Neural cell (in vitro differentiated cells): ENCODE data around the gene TTC39B. TPM values are rescaled to one million over a fixed set of nuclear protein-coding genes. Genes with fewer than 3 reads are reported as not detected.

Experiments
- H2AFZ ChIP-seq: fragments of 200-600, 300-800 bp; sonication (generic), shearing (Covaris generic); 2 replicates; pipeline ENCODE4 v1.6.0; 2014; ENCODE audit warnings: low read depth, mild to moderate bottlenecking, antibody characterized with exemption, low read length, moderate library complexity
- H3F3A ChIP-seq: fragments of 200-600 bp; shearing (Covaris generic); 2 replicates; pipeline ENCODE4 v1.6.1; 2016; ENCODE audit warnings: mild to moderate bottlenecking, moderate library complexity, mixed read lengths, antibody characterized with exemption, low read length; ENCODE audit not compliant: insufficient read depth, poor library complexity, severe bottlenecking
- H3K27ac ChIP-seq: fragments of 200-600, 300-800 bp; sonication (generic), shearing (Covaris generic); 2 replicates; pipeline ENCODE4 v1.5.1; 2014; ENCODE audit warnings: mild to moderate bottlenecking, low read length, moderate library complexity
- H3K27me3 ChIP-seq: fragments of 300-800, 200-600 bp; sonication (generic), shearing (Covaris generic); 2 replicates; pipeline ENCODE4 v1.6.0; 2014; ENCODE audit warnings: mild to moderate bottlenecking, low read depth, low read length, moderate library complexity; ENCODE audit not compliant: insufficient read depth
- H3K36me3 ChIP-seq: fragments of 300-800, 200-600 bp; sonication (generic), shearing (Covaris generic); 2 replicates; pipeline ENCODE4 v1.5.1; 2014; ENCODE audit warnings: mild to moderate bottlenecking, antibody characterized with exemption, low read length, moderate library complexity; ENCODE audit not compliant: insufficient read depth
- H3K4me2 ChIP-seq: fragments of 300-800, 200-600 bp; sonication (generic), shearing (Covaris generic); 2 replicates; pipeline ENCODE4 v1.6.0; 2014; ENCODE audit warnings: mild to moderate bottlenecking, low read length
- H3K4me3 ChIP-seq: fragments of 300-800, 200-600 bp; sonication (generic), shearing (Covaris generic); 2 replicates; pipeline ENCODE4 v1.5.1; 2014; ENCODE audit warnings: mild to moderate bottlenecking, low read length, moderate library complexity
- H3K79me2 ChIP-seq: fragments of 200-600 bp; shearing (Covaris generic); replicated peaks from 2 replicates; pipeline ENCODE4 v1.6.0; 2014; ENCODE audit warnings: mild to moderate bottlenecking, low read length, moderate library complexity; ENCODE audit not compliant: insufficient read depth
- H3K9ac ChIP-seq: fragments of 300-800, 200-600 bp; sonication (generic), shearing (Covaris generic); 2 replicates; pipeline ENCODE4 v1.6.1; 2016; ENCODE audit warnings: mild to moderate bottlenecking, low read length, mixed read lengths
- H3K9me2 ChIP-seq: fragments of 200-600 bp; shearing (Covaris generic); 2 replicates; pipeline ENCODE4 v1.6.1; 2016; ENCODE audit warnings: mild to moderate bottlenecking, low read length, mixed read lengths; ENCODE audit not compliant: insufficient read depth
- H3K9me3 ChIP-seq: fragments of 200-600, 300-800 bp; sonication (generic), shearing (Covaris generic); 2 replicates; pipeline ENCODE4 v1.6.1; 2016; ENCODE audit warnings: mild to moderate bottlenecking, mixed run types, low read length, moderate library complexity, mixed read lengths
- H4K20me1 ChIP-seq: fragments of 200-600 bp; shearing (Covaris generic); 2 replicates; pipeline ENCODE4 v1.6.1; 2016; ENCODE audit warnings: mild to moderate bottlenecking, mixed run types; ENCODE audit not compliant: insufficient read depth
- EZH2 ChIP-seq: fragments of 200-600, 300-800 bp; shearing (Covaris generic), sonication (generic); IDR thresholded peaks from 2 replicates; pipeline ENCODE4 v1.6.1; 2014; ENCODE audit warnings: antibody characterized with exemption, low read length, borderline replicate concordance, mild to moderate bottlenecking; ENCODE audit not compliant: insufficient read depth, poor library complexity, severe bottlenecking
- MXI1 ChIP-seq: fragments of 450-650 bp; conservative IDR thresholded peaks from 2 replicates; pipeline ENCODE4 v1.6.1; 2014; ENCODE audit warnings: antibody characterized with exemption, mild to moderate bottlenecking; ENCODE audit not compliant: poor library complexity, severe bottlenecking
- RAD21 ChIP-seq: fragments of 450-650 bp; conservative IDR thresholded peaks from 2 replicates; pipeline ENCODE4 v1.6.1; 2014; ENCODE audit warnings: antibody characterized with exemption, mild to moderate bottlenecking, moderate library complexity
- SMC3 ChIP-seq: fragments of 450-650 bp; conservative IDR thresholded peaks from 2 replicates; pipeline ENCODE4 v1.6.1; 2014; ENCODE audit warnings: antibody characterized with exemption, mild to moderate bottlenecking, moderate library complexity; ENCODE audit not compliant: poor library complexity
- TAF1 ChIP-seq: IDR thresholded peaks from 2 replicates; pipeline ENCODE4 v1.6.1; 2012; ENCODE audit warnings: low read depth
- polyA plus RNA-seq: library from polyadenylated mRNA; depleted of rRNA; stranded (reverse); fragments of >200 nt; gene quantifications from 2 replicates; pipeline ENCODE4 v1.2.3, GENCODE V29; 2014
- TF ChIP-seq, protein P1 (sequence below): fragments of 450-650 bp; IDR thresholded peaks from 2 replicates; pipeline ENCODE4 v1.5.1; 2014; ENCODE audit warnings: antibody characterized with exemption, mild to moderate bottlenecking, moderate library complexity; ENCODE audit not compliant: poor library complexity, severe bottlenecking

TTC39B gene
- polyA plus RNA-seq, 1 donor from 2014 or later: 2.8 TPM

DNA sequence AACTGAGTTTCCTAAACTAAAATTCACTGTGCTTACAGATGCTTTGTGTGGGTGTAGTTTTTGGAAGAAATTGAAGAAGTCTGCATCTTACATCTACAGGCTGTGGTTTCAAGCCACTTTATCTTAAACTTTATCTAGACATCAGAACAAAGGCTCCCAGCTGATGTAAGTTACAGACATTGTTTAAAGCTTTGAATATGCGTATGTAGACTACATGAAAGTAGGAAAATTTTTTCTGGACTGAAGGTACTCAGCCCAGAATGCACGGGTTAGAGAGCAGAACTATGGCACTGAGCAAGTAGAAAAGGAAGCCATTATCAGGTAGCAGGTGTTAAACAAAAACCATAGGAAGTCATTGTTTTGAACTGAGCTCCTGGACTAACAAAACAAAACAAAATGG lies 185.4 kb downstream of the TTC39B start:
- Histone ChIP-seq H3K9ac (no peak overlapping the region), H2AFZ (no peak overlapping the region), H3K27me3 (no peaks in the 10 kb centered on the region), H3F3A (no peaks in the 10 kb centered on the region), H3K36me3 (no peaks in the 10 kb centered on the region), H4K20me1 (no peaks in the 10 kb centered on the region), H3K79me2 (no peaks in the 10 kb centered on the region), H3K27ac (no peak overlapping the region), H3K9me2 (no peaks in the 10 kb centered on the region), H3K4me2 (no peak overlapping the region), H3K9me3 (no peaks in the 10 kb centered on the region), H3K4me3 (no peak overlapping the region)
- TF ChIP-seq MXI1 (no peak), TAF1 (no peak)

DNA sequence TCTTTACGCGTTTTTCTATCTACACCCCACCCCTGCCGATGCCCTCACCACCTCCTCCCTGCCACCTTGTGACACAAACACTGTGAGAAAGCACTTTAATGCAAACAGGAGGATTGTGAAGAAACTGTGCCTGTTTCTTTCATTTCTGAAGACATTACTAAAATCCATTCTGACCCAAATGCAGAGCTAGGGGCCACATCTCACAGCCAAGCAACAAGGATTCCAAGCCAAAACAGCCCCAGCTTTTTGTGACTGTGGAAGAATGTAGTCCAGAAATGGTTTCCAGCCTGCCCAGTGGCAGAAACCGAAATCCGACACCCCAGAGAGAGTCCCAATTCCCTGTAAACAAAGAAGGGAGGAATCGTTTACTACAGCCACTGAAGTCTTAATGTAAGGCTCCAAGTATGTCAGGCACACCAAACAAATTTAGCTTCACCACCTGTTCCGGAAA lies 190.9 kb downstream of the TTC39B start:
- no peak overlapping the region for H3K4me2 ChIP-seq
- H3K4me3 ChIP-seq: no peak overlapping the region
- H2AFZ ChIP-seq: no peak overlapping the region
- H3K9me2 ChIP-seq: no peaks in the 10 kb centered on the region
- no peaks in the 10 kb centered on the region for H3K79me2 ChIP-seq
- H3K27ac ChIP-seq: no peak overlapping the region
- H3K9ac ChIP-seq: no peak overlapping the region
- no peaks in the 10 kb centered on the region for H3K27me3 ChIP-seq
- no peak for TF ChIP-seq SMC3
- TF ChIP-seq, protein P1, sequence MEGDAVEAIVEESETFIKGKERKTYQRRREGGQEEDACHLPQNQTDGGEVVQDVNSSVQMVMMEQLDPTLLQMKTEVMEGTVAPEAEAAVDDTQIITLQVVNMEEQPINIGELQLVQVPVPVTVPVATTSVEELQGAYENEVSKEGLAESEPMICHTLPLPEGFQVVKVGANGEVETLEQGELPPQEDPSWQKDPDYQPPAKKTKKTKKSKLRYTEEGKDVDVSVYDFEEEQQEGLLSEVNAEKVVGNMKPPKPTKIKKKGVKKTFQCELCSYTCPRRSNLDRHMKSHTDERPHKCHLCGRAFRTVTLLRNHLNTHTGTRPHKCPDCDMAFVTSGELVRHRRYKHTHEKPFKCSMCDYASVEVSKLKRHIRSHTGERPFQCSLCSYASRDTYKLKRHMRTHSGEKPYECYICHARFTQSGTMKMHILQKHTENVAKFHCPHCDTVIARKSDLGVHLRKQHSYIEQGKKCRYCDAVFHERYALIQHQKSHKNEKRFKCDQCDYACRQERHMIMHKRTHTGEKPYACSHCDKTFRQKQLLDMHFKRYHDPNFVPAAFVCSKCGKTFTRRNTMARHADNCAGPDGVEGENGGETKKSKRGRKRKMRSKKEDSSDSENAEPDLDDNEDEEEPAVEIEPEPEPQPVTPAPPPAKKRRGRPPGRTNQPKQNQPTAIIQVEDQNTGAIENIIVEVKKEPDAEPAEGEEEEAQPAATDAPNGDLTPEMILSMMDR: no peak
- no peak for TF ChIP-seq RAD21
- no peaks in the 10 kb centered on the region for H4K20me1 ChIP-seq
- no peaks in the 10 kb centered on the region for H3F3A ChIP-seq
- H3K9me3 ChIP-seq: no peaks in the 10 kb centered on the region
- H3K36me3 ChIP-seq: no peaks in the 10 kb centered on the region

DNA sequence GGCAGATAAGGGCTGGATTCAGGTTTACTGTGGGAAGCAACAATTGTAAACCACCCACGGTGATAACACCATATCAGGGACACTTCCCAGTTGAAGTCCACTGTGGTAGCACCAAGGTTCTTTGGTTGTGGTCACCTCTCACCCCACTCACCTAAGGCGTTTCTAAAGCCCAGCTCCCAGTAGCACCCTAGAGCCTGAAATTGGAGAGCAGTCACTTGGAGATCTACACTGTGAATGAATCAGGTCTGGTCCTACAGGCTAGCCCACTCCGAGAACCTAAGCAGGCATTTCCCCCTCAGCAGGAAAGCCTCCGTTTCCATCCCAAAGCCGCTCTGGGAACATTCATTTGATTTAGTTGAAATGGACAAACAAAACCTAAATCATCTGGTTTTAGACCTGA lies 191.3 kb downstream of the TTC39B start:
- Histone ChIP-seq H3K4me2 (no peak overlapping the region), H3K9ac (no peak overlapping the region), H3K27me3 (no peaks in the 10 kb centered on the region), H3K27ac (no peak overlapping the region), H3K36me3 (no peaks in the 10 kb centered on the region), H3K4me3 (no peak overlapping the region), H4K20me1 (no peaks in the 10 kb centered on the region), H3K79me2 (no peaks in the 10 kb centered on the region), H2AFZ (no peak overlapping the region), H3F3A (no peaks in the 10 kb centered on the region), H3K9me2 (no peaks in the 10 kb centered on the region), H3K9me3 (no peaks in the 10 kb centered on the region)
- no peak for TF ChIP-seq EZH2
- TF ChIP-seq RAD21: no peak
- TF ChIP-seq TAF1: no peak
- TF ChIP-seq, protein P1: no peak
